Measurements from ENCODE around the gene SRD5A1.

DNA sequence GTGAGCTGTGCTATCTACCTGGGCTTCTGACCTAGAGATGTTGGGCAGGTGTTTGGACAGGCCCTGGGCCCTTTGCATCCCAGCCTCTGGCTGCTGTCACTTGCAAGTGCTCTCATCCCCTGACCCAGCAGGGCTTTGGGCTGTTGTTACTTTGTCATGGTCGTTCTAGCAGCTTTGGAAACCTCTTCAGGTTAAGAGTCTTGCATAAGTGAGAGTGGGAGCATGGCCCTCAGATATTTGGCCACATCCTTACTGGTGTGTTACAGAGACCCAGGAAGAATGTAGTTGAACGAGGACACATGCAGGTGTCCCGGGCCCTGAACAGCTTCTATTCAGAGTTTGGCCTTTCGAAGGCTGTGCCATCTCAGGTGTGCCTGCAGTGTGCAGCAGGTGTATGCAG, 84.4 kb downstream of the SRD5A1 start:
- TF ChIP-seq, protein P1, sequence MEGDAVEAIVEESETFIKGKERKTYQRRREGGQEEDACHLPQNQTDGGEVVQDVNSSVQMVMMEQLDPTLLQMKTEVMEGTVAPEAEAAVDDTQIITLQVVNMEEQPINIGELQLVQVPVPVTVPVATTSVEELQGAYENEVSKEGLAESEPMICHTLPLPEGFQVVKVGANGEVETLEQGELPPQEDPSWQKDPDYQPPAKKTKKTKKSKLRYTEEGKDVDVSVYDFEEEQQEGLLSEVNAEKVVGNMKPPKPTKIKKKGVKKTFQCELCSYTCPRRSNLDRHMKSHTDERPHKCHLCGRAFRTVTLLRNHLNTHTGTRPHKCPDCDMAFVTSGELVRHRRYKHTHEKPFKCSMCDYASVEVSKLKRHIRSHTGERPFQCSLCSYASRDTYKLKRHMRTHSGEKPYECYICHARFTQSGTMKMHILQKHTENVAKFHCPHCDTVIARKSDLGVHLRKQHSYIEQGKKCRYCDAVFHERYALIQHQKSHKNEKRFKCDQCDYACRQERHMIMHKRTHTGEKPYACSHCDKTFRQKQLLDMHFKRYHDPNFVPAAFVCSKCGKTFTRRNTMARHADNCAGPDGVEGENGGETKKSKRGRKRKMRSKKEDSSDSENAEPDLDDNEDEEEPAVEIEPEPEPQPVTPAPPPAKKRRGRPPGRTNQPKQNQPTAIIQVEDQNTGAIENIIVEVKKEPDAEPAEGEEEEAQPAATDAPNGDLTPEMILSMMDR (IDR thresholded peaks at IDR 0.05), result no peak
- TF ChIP-seq POLR2A (IDR thresholded peaks at IDR 0.05), result no peak
